Kidney (tissue), 14 donors: ENCODE measurements around the gene KLHL29. TPM values are rescaled to one million over a fixed set of nuclear protein-coding genes. Genes with fewer than 3 reads are reported as not detected.

Experiments
- DNase-seq, 5 donors: peaks; one replicate each; pipeline ENCODE4 v3.0.0-alpha.2; 2013 to 2020
- FAIRE-seq: peaks from 2 replicates; lab custom pipeline; 2012; peaks lifted over from hg19 to GRCh38; lab: Jason Lieb, UNC
- H3K27ac ChIP-seq, 2 donors: one replicate each; pipeline ENCODE4 v1.7.0; 2013; ENCODE audit warnings: low read depth in 2 of 2, low read length in 2 of 2, inconsistent platforms in 1 of 2
- H3K27me3 ChIP-seq: one replicate; pipeline ENCODE4 v1.7.1; 2013; ENCODE audit warnings: low read length, inconsistent platforms; ENCODE audit not compliant: control insufficient read depth, insufficient read depth
- H3K36me3 ChIP-seq, 3 donors: one replicate each; pipeline versions ENCODE4 v1.7.0 to v1.7.1; 2013; ENCODE audit warnings: low read length in 3 of 3, control low read depth in 1 of 3, inconsistent platforms in 1 of 3; ENCODE audit not compliant: insufficient read depth in 3 of 3, control insufficient read depth in 2 of 3
- H3K4me1 ChIP-seq, 3 donors: one replicate each; pipeline versions ENCODE4 v1.7.0 to v1.7.1; 2013; ENCODE audit warnings: low read length in 3 of 3, inconsistent platforms in 1 of 3, low read depth in 1 of 3; ENCODE audit not compliant: control insufficient read depth in 2 of 3, insufficient read depth in 2 of 3
- H3K4me3 ChIP-seq, 3 donors: one replicate each; pipeline versions ENCODE4 v1.7.0 to v1.8.1; 2013; ENCODE audit warnings: low read length in 3 of 3, control low read depth in 1 of 3, inconsistent platforms in 1 of 3
- H3K9ac ChIP-seq, 3 donors: one replicate each; pipeline versions ENCODE4 v1.7.0 to v1.7.1; 2013; ENCODE audit warnings: low read length in 3 of 3, control low read depth in 1 of 3, inconsistent platforms in 1 of 3
- H3K9me3 ChIP-seq, 3 donors: one replicate each; pipeline versions ENCODE4 v1.7.0 to v1.7.1; 2013; ENCODE audit warnings: low read length in 3 of 3, control low read depth in 1 of 3, inconsistent platforms in 1 of 3; ENCODE audit not compliant: control insufficient read depth in 2 of 3, insufficient read depth in 1 of 3
- intact Hi-C: fragments of 100-400 bp; cut with DNase I; formaldehyde crosslinking; loops from one replicate; pipeline ENCODE4 v1.11.1; 2022
- polyA plus RNA-seq: library from polyadenylated mRNA; stranded (reverse); fragments of 350-450 nt; fragmentation: Illumina TruSeq; extraction: RNeasy Lipid Tissue Mini Kit (QIAGEN cat#74804); gene quantifications from one replicate; pipeline ENCODE4 v1.2.3, GENCODE V29; 2014; ENCODE audit warnings: low read depth, low replicate concordance; ENCODE audit not compliant: insufficient read depth
- total RNA-seq: library from RNA; stranded (reverse); fragmentation: NEBNext Ultra II Directional; extraction: Animal tissue kit (Norgen Biotek cat#: 25700); gene quantifications from one replicate; pipeline ENCODE4 v1.2.1, GENCODE V29; 2021
- TF ChIP-seq, protein P1 (sequence below): IDR thresholded peaks from 3 replicates; pipeline ENCODE4 v1.5.1; 2012; ENCODE audit warnings: mild to moderate bottlenecking, moderate library complexity, borderline replicate concordance; ENCODE audit not compliant: insufficient read depth; ENCODE audit errors: extremely low read depth
- donor health status: control.
- donor health status: control.
- donor health status: control.
- donor health status: control.
- donor health status: control.
- donor health status: DM: yes; HTN: yes; CAD: no.
- donor health status: Normal renal cell carcinoma (clear cell type).

Gene KLHL29
- total and polyA plus RNA-seq, 2 donors from 2014 or later, result 1.5 to 10.5 TPM

- Histone ChIP-seq H3K4me1 (peaks cover 0 to 9% (median 5%) of the 10 kb centered on the region in 3 donors), H3K27ac (no peak overlapping the region), H3K27me3 (no peaks in the 10 kb centered on the region), H3K9ac (no peak overlapping the region), H3K9me3 (no peaks in the 10 kb centered on the region), H3K4me3 (no peak overlapping the region), H3K36me3 (no peaks in the 10 kb centered on the region)
- TF ChIP-seq, protein P1, sequence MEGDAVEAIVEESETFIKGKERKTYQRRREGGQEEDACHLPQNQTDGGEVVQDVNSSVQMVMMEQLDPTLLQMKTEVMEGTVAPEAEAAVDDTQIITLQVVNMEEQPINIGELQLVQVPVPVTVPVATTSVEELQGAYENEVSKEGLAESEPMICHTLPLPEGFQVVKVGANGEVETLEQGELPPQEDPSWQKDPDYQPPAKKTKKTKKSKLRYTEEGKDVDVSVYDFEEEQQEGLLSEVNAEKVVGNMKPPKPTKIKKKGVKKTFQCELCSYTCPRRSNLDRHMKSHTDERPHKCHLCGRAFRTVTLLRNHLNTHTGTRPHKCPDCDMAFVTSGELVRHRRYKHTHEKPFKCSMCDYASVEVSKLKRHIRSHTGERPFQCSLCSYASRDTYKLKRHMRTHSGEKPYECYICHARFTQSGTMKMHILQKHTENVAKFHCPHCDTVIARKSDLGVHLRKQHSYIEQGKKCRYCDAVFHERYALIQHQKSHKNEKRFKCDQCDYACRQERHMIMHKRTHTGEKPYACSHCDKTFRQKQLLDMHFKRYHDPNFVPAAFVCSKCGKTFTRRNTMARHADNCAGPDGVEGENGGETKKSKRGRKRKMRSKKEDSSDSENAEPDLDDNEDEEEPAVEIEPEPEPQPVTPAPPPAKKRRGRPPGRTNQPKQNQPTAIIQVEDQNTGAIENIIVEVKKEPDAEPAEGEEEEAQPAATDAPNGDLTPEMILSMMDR, result no peak
- FAIRE-seq, result no peak
- DNase-seq, result peak in 1 of 5 donors; percentile 86
- intact Hi-C loops, result no loop called here
Observed at GRCh38 chr2:23486684-23487075, 101.7 kb downstream of the KLHL29 start.

DNA sequence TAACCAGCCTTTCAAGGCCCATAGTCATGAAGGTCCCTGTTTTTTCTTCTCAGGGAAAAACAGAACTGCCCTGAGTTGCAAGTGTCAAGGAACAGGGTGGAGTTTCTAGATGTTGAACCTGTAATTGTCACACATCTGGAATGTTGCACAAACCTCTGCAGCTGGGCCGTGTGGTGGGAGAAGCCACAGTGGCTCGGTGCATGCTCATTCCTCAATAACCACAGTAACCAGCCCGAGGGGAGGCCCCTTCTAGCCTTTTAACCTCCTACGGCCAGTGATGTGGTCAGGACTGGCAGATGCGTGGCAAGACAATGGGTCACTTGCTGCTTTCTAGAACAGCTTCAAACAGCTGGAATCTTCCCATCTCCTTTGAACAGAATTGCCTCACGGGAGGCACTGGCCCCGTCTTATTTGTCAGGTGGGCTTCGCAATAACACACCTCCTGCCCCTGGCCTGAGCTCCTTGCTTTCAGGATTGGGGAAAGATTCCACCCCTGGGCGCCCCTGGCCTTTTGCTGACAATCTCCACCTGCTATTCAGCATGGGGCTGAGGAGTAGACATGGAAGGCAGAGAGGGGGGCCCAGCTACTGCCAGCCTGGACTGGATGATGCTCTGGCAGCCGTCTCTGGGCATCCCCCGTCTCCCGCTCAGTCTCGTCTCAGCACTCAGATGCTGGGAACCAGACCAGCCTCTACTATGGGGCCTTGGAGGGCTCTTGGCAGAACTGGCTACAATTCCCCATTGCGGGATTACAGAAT lies 102.9 kb downstream of the KLHL29 start:
- TF ChIP-seq, protein P1, result no peak
- FAIRE-seq, result no peak
- intact Hi-C loops, result no loop called here

DNA sequence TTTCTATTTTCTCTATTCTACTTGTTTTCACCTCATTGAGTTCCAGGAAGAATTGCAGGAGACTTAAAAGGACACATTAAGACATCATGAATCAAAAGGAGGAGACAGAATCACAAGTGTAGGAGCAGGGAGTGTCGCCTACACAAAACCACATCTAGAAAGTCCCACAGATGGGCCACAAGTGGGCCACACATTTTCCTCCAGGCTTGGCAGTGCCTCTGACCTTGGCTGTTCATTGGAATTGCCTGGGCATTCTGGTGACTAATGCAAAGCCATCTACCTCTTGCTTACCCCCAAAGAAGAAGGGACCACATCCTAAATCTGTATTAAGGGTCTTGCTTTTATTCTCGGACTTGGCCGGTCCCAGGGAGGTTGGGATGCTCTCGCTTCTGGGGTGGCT lies 103.6 kb downstream of the KLHL29 start:
- Histone ChIP-seq H3K27ac (no peak overlapping the region), H3K27me3 (no peaks in the 10 kb centered on the region), H3K36me3 (no peaks in the 10 kb centered on the region), H3K9ac (no peak overlapping the region), H3K9me3 (no peaks in the 10 kb centered on the region), H3K4me3 (no peak overlapping the region), H3K4me1 (peaks cover 0 to 9% (median 5%) of the 10 kb centered on the region in 3 donors)
- TF ChIP-seq, protein P1, result no peak
- intact Hi-C loops, result no loop called here
- DNase-seq (peak in 1 of 5 donors; percentile 20), FAIRE-seq (no peak)

More for the DNA sequence above, 102.9 kb downstream of the KLHL29 start:
- Histone ChIP-seq H3K27ac (no peak overlapping the region), H3K9ac (no peak overlapping the region), H3K9me3 (no peaks in the 10 kb centered on the region), H3K27me3 (no peaks in the 10 kb centered on the region), H3K4me1 (peaks cover 0 to 9% (median 5%) of the 10 kb centered on the region in 3 donors), H3K36me3 (no peaks in the 10 kb centered on the region), H3K4me3 (no peak overlapping the region)
- peak in 1 of 5 donors; percentile 19 for DNase-seq
